Fibroblast of the aortic adventitia (primary cell): ENCODE measurements around the gene SLC17A6. TPM values are rescaled to one million over a fixed set of nuclear protein-coding genes. Genes with fewer than 3 reads are reported as not detected.

Experiments
- DNase-seq: peaks from one replicate; pipeline ENCODE4 v3.0.0-alpha.2; 2010; ENCODE audit warnings: low read depth
- H3K4me3 ChIP-seq: 2 replicates; pipeline ENCODE4 v1.5.1; 2011; ENCODE audit warnings: low read depth, mild to moderate bottlenecking, control low read depth, low read length, moderate library complexity
- CTCF ChIP-seq: IDR thresholded peaks from 2 replicates; pipeline ENCODE4 v1.5.1; 2011; ENCODE audit warnings: mild to moderate bottlenecking, low read length, control low read depth, inconsistent platforms; ENCODE audit not compliant: insufficient read depth
- total RNA-seq: library from RNA; depleted of rRNA; stranded (reverse); fragments of >200 nt; gene quantifications from 2 replicates; pipeline ENCODE4 v1.2.3, GENCODE V29; 2012; ENCODE audit warnings: low replicate concordance

SLC17A6 gene
- total RNA-seq, 1 donor, result not detected

- no peak overlapping the region for H3K4me3 ChIP-seq
- no peak for TF ChIP-seq CTCF
- DNase-seq, result no peak
Observed at GRCh38 chr11:22371160-22371559, 33.0 kb downstream of the SLC17A6 start.

DNA sequence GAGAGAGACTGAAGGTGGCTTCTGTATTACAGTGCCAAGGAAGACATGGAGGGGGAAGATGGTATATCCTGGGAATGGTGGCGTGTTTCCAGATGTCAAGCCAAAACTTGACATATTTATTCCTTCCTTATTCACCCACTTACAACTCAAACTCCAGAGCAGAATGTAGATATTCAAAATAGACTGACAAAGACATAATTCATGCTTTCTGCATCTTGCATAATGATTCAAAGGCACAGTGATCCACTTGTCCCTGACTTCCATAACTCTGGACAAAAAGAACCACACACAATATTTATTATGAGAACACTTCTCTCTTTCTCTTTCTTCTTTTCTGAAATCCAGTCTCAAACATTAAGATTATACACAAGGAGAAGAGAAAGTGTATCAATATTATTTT lies 48.9 kb downstream of the SLC17A6 start:
- no peak overlapping the region for H3K4me3 ChIP-seq
- no peak for TF ChIP-seq CTCF
- DNase-seq, result no peak

- H3K4me3 ChIP-seq, result no peak overlapping the region
- TF ChIP-seq CTCF, result no peak
- no peak for DNase-seq
Observed at GRCh38 chr11:22389526-22390282, 51.5 kb downstream of the SLC17A6 start.

DNA sequence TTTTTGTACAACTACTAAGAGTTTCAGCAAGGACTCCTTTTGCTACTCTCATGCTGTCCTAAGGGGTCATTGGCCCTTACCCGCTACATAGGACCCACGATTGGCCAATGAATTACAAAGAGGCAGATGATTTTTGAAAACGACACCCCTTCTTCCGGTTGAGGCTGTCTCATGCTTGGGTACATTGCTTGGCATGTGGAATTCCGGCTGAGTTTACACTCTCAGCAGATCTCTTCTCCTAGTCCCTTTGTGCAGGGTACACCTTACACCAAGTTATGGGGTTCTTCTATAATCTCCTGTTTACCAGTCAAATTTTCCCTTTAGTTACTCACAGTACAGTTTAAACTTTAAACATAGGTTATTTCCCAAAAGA lies 52.1 kb downstream of the SLC17A6 start:
- H3K4me3 ChIP-seq, result no peak overlapping the region
- no peak for TF ChIP-seq CTCF
- DNase-seq, result no peak

DNA sequence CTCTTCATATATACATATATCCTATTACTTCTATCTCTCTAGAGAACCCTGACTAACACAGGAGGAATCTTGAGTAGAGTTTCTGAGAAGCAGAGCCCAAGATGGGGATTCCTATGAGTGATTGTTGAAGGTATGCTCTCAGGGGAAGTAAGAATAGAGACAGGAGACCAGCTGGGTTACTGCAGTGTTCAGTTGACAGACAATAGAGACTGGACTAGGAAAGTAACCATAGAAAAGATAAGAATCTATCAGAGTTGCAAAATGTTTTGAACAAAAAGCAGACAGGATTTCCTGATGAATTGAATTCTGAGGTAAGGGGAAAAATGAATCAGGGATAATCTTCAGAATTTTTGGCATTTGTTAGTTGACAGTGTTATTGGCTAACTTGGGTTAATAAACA lies 54.4 kb downstream of the SLC17A6 start:
- TF ChIP-seq CTCF, result no peak
- no peak for DNase-seq
- H3K4me3 ChIP-seq, result no peak overlapping the region

- no peak for TF ChIP-seq CTCF
- no peak overlapping the region for H3K4me3 ChIP-seq
- no peak for DNase-seq
Observed at GRCh38 chr11:22405377-22405776, 67.2 kb downstream of the SLC17A6 start.

- no peak overlapping the region for H3K4me3 ChIP-seq
- no peak for DNase-seq
- no peak for TF ChIP-seq CTCF
Observed at GRCh38 chr11:22407267-22407666, 69.1 kb downstream of the SLC17A6 start.
